D721Med (cell line): ENCODE results near the gene TTC9B.

Source experiments
- DNase-seq: peaks from one replicate; pipeline ENCODE4 v3.0.0; 2011; ENCODE audit warnings: low spot score; ENCODE audit not compliant: insufficient read length
- FAIRE-seq: peaks from 2 replicates; lab custom pipeline; 2011; peaks lifted over from hg19 to GRCh38; lab: Jason Lieb, UNC
- CTCF ChIP-seq: IDR thresholded peaks from 2 replicates; pipeline ENCODE4 v1.5.1; 2012; ENCODE audit warnings: mild to moderate bottlenecking, control low read depth; ENCODE audit not compliant: insufficient read depth; ENCODE audit errors: missing control alignments

The TTC9B gene

GRCh38 chr19:40243181-40243580, 25.0 kb upstream of the TTC9B start:
- DNase-seq: no peak
- no peak for TF ChIP-seq CTCF
- FAIRE-seq: no peak

GRCh38 chr19:40242480-40242879, 24.3 kb upstream of the TTC9B start:
- FAIRE-seq (no peak), DNase-seq (no peak)
- no peak for TF ChIP-seq CTCF

GRCh38 chr19:40241809-40242384, 23.7 kb upstream of the TTC9B start:
- FAIRE-seq (no peak), DNase-seq (no peak)
- no peak for TF ChIP-seq CTCF

GRCh38 chr19:40241125-40241808, 23.1 kb upstream of the TTC9B start:
- no peak for TF ChIP-seq CTCF
- DNase-seq (no peak), FAIRE-seq (no peak)

- no peak for DNase-seq
- TF ChIP-seq CTCF: no peak
- FAIRE-seq: no peak
These were observed 22.1 kb upstream of the TTC9B start for GRCh38 chr19:40240332-40240731.

- no peak for DNase-seq
- no peak for TF ChIP-seq CTCF
- FAIRE-seq: no peak
These were observed 21.4 kb upstream of the TTC9B start for GRCh38 chr19:40239415-40240226.
